Measurements from ENCODE around the gene RFX4.
A peak's percentile ranks its signal among the peaks of the same experiment; 100 is the strongest.

The RFX4 gene

GRCh38 chr12:106648736-106649135, 65.9 kb downstream of the RFX4 start:
- peaks cover 0 to 27% (median 0%) of the 10 kb centered on the region in 10 experiments; a peak in 4 of 20 replicates for H3K4me1 ChIP-seq
- no peaks in the 10 kb centered on the region for H4K20me1 ChIP-seq
- H3K9ac ChIP-seq, result no peak overlapping the region
- H3K4me3 ChIP-seq, result no peak overlapping the region
- H3K36me3 ChIP-seq, result no peaks in the 10 kb centered on the region
- TF ChIP-seq Cebpa-rat (IDR thresholded peaks at IDR 0.05), result no peak
- H3K4me2 ChIP-seq, result peak overlapping the region in 2 of 11 experiments; percentile 9 to 22; a peak in 1 of 22 replicates
- H3K27me3 ChIP-seq, result no peaks in the 10 kb centered on the region
- H3K27ac ChIP-seq, result no peak overlapping the region
- H3K9me3 ChIP-seq (replicated peaks in 1 of 11), result peaks cover 0 to 3% (median 0%) of the 10 kb centered on the region in 11 experiments; a peak in 1 of 22 replicates

GRCh38 chr12:106651552-106651951, 68.7 kb downstream of the RFX4 start:
- no peaks in the 10 kb centered on the region for H3K27me3 ChIP-seq
- no peak for TF ChIP-seq Cebpa-rat (IDR thresholded peaks at IDR 0.05)
- H3K9ac ChIP-seq, result no peak overlapping the region
- peaks cover 3 to 31% (median 11%) of the 10 kb centered on the region in 10 experiments; a peak in 16 of 20 replicates for H3K4me1 ChIP-seq
- peaks cover 0 to 7% (median 0%) of the 10 kb centered on the region in 11 experiments; a peak in 1 of 22 replicates for H3K9me3 ChIP-seq (replicated peaks in 1 of 11)
- no peak overlapping the region for H3K27ac ChIP-seq
- no peaks in the 10 kb centered on the region for H3K36me3 ChIP-seq
- H3K4me3 ChIP-seq, result no peak overlapping the region
- H3K4me2 ChIP-seq, result no peak overlapping the region
- H4K20me1 ChIP-seq, result no peaks in the 10 kb centered on the region

DNA sequence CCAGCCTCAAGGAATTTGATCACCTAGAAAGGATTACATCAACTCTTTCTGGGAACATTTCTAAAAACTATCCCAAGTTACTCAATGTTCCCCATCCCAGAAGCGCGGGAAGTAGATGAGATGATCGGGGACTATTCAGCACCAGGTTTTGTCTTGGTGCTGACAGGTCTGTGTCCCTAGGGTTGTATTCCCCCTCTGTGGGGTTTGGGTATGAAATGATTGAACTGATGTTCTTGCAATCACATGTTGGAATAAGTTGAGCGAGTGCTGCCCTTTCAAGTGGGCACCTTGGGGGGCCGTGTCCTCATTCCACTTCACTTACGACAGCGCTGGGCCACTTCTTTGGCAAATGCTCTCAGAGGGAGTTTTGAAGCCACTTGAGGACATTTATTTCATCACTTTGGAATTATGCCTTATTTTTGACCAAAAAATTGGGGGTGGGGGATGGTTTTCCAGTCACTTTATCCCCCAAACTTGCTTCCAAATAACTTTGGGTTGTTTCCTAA, 69.8 kb downstream of the RFX4 start:
- no peak for TF ChIP-seq Cebpa-rat (IDR thresholded peaks at IDR 0.05)
- Histone ChIP-seq H3K4me3 (no peak overlapping the region), H3K4me1 (peaks cover 4 to 31% (median 19%) of the 10 kb centered on the region in 10 experiments; a peak in 18 of 20 replicates), H3K9ac (no peak overlapping the region), H3K36me3 (no peaks in the 10 kb centered on the region), H3K9me3 (replicated peaks in 1 of 11) (peaks cover 0 to 7% (median 0%) of the 10 kb centered on the region in 11 experiments; a peak in 1 of 22 replicates), H3K27me3 (no peaks in the 10 kb centered on the region), H3K4me2 (no peak overlapping the region), H4K20me1 (no peaks in the 10 kb centered on the region), H3K27ac (no peak overlapping the region)

DNA sequence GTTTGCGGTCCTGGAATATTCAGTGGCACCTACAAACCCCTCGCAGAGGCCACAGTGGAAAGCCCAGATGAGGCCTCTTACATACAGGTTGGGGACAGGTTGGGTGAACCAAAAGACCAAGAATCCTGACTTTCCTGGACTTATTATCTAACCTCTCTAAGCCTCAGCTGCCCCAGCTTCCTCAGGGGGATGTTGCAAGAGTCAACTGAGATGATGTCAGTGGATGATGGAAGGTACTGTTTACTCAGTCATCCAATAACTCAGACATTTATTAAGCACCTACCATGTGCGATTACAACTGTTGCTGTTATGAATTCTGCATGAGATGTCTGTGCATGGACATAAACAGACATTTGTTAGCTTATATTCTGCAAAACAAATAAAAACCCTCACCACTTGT, 72.8 kb downstream of the RFX4 start:
- no peak for TF ChIP-seq Cebpa-rat (IDR thresholded peaks at IDR 0.05)
- H3K9ac ChIP-seq, result no peak overlapping the region

GRCh38 chr12:106657488-106657887, 74.7 kb downstream of the RFX4 start:
- H4K20me1 ChIP-seq, result no peaks in the 10 kb centered on the region
- peak overlapping the region in 1 of 11 experiments; percentile 77; a peak in 2 of 22 replicates for H3K27ac ChIP-seq
- peak overlapping the region in 8 of 11 experiments; percentile 35 to 94 (median 84); a peak in 14 of 22 replicates for H3K4me2 ChIP-seq
- no peak overlapping the region for H3K9ac ChIP-seq
- peaks cover 0 to 9% (median 0%) of the 10 kb centered on the region in 11 experiments; a peak in 4 of 22 replicates for H3K36me3 ChIP-seq
- no peaks in the 10 kb centered on the region for H3K27me3 ChIP-seq
- H3K4me3 ChIP-seq, result no peak overlapping the region
- peaks cover 17 to 49% (median 43%) of the 10 kb centered on the region in 10 experiments for H3K4me1 ChIP-seq
- TF ChIP-seq Cebpa-rat (IDR thresholded peaks at IDR 0.05), result no peak
- H3K9me3 ChIP-seq (replicated peaks in 1 of 11), result peaks cover 27 to 37% (median 29%) of the 10 kb centered on the region in 11 experiments

More for the DNA sequence above, 72.8 kb downstream of the RFX4 start:
- H3K27me3 ChIP-seq, result no peaks in the 10 kb centered on the region
- peaks cover 8 to 18% (median 10%) of the 10 kb centered on the region in 11 experiments for H3K9me3 ChIP-seq (replicated peaks in 1 of 11)
- no peak overlapping the region for H3K27ac ChIP-seq
- H3K4me1 ChIP-seq, result peaks cover 17 to 49% (median 39%) of the 10 kb centered on the region in 10 experiments
- H4K20me1 ChIP-seq, result no peaks in the 10 kb centered on the region
- peaks cover 0 to 5% (median 0%) of the 10 kb centered on the region in 11 experiments; a peak in 4 of 22 replicates for H3K36me3 ChIP-seq
- peak overlapping the region in 3 of 11 experiments; percentile 82 to 94 (median 91); a peak in 4 of 22 replicates for H3K4me2 ChIP-seq
- no peak overlapping the region for H3K4me3 ChIP-seq

DNA sequence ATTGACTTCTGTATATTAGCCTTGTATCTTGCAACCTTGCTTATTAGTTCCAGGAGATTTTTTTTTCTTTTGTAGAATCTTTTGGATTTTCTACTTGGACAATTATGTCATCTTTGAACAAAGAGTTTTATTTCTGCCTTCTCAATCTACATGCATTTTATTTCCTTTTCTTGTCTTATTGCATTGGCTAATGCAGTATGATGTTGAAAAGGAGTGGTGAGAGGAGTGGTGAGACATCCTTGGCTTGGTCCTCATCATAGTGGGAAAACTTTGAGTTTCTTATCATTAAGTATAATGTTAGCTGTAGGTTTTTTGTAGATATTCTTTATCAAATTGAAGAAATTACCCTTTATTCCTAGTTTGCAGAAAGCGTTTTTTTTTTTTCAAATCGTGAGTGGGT, 80.6 kb downstream of the RFX4 start:
- TF ChIP-seq Cebpa-rat (IDR thresholded peaks at IDR 0.05), result no peak
- Histone ChIP-seq H3K4me3 (no peak overlapping the region), H3K4me1 (peaks cover 11 to 22% (median 17%) of the 10 kb centered on the region in 10 experiments), H3K27me3 (no peaks in the 10 kb centered on the region), H4K20me1 (no peaks in the 10 kb centered on the region), H3K27ac (no peak overlapping the region), H3K9me3 (replicated peaks in 1 of 11) (peaks cover 48 to 56% (median 52%) of the 10 kb centered on the region in 11 experiments), H3K36me3 (peaks cover 0 to 9% (median 0%) of the 10 kb centered on the region in 11 experiments; a peak in 4 of 22 replicates), H3K4me2 (no peak overlapping the region), H3K9ac (no peak overlapping the region)

DNA sequence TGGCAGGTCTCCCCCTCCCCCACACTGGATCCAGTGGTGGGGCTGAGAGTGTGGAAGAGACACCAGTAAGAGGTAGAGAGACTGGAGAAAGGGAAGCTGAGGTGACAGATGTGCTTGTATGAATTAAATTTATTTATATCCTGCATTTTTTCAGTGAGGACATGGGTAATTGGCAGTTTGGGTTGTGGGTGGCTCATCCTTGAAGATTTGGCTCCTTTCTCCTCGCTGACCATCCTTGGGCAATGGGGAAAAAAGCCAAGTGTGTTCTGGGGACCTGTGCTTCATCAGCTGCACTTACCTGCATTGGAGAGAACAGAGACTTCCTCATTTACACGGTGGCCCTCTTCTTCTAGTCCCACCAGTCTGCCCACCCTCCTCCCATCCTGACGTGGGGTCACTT, 86.4 kb downstream of the RFX4 start:
- Histone ChIP-seq H4K20me1 (no peaks in the 10 kb centered on the region), H3K4me1 (peaks cover 10 to 34% (median 31%) of the 10 kb centered on the region in 10 experiments), H3K9me3 (replicated peaks in 1 of 11) (peaks cover 2 to 9% (median 7%) of the 10 kb centered on the region in 11 experiments; a peak in 19 of 22 replicates), H3K27ac (no peak overlapping the region), H3K9ac (no peak overlapping the region), H3K36me3 (no peaks in the 10 kb centered on the region), H3K4me2 (no peak overlapping the region), H3K4me3 (no peak overlapping the region), H3K27me3 (peaks cover 0 to 9% (median 0%) of the 10 kb centered on the region in 11 experiments; a peak in 2 of 22 replicates)
- no peak for TF ChIP-seq Cebpa-rat (IDR thresholded peaks at IDR 0.05)

DNA sequence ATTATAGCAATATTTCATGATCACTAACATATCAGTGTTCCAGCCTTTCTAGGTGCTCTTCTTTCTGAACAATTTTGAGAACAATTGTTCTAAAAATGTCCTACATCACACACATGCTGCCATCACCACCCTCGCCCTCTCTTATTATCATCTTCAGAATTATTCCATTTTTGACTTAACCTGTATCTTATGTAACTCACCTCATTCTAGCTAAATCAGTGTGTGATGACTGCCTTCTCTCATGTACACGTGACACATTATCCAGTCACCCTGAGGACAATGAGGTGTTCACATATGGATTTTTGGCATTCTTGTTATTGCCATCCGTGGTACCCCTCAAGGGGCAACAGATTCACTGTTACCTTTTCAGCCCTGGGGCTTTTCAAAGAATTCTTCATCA, 87.3 kb downstream of the RFX4 start:
- peaks cover 0 to 9% (median 0%) of the 10 kb centered on the region in 11 experiments; a peak in 2 of 22 replicates for H3K27me3 ChIP-seq

GRCh38 chr12:106671840-106672239, 89.0 kb downstream of the RFX4 start:
- Histone ChIP-seq H3K27ac (peak overlapping the region in 1 of 11 experiments; percentile 15; a peak in 1 of 22 replicates), H3K36me3 (no peaks in the 10 kb centered on the region), H3K9me3 (replicated peaks in 1 of 11) (no peaks in the 10 kb centered on the region), H3K27me3 (peaks cover 0 to 9% (median 0%) of the 10 kb centered on the region in 11 experiments; a peak in 2 of 22 replicates), H3K9ac (no peak overlapping the region), H3K4me1 (peaks cover 10 to 36% (median 31%) of the 10 kb centered on the region in 10 experiments), H3K4me2 (peak overlapping the region; percentile 45 to 82 (median 58); a peak in 20 of 22 replicates), H4K20me1 (no peaks in the 10 kb centered on the region), H3K4me3 (no peak overlapping the region)
- no peak for TF ChIP-seq Cebpa-rat (IDR thresholded peaks at IDR 0.05)

More for the DNA sequence above, 87.3 kb downstream of the RFX4 start:
- H3K9me3 ChIP-seq (replicated peaks in 1 of 11), result peaks cover 0 to under 1% (median 0%) of the 10 kb centered on the region in 11 experiments; a peak in 1 of 22 replicates
- no peak overlapping the region for H3K9ac ChIP-seq
- no peak for TF ChIP-seq Cebpa-rat (IDR thresholded peaks at IDR 0.05)
- H3K36me3 ChIP-seq, result no peaks in the 10 kb centered on the region
- peaks cover 10 to 36% (median 31%) of the 10 kb centered on the region in 10 experiments for H3K4me1 ChIP-seq
- H4K20me1 ChIP-seq, result no peaks in the 10 kb centered on the region
- no peak overlapping the region for H3K4me2 ChIP-seq
- no peak overlapping the region for H3K4me3 ChIP-seq
- no peak overlapping the region for H3K27ac ChIP-seq
